ENCODE data around the gene MYOCD.
A peak's percentile ranks its signal among the peaks of the same experiment; 100 is the strongest.

The MYOCD gene

DNA sequence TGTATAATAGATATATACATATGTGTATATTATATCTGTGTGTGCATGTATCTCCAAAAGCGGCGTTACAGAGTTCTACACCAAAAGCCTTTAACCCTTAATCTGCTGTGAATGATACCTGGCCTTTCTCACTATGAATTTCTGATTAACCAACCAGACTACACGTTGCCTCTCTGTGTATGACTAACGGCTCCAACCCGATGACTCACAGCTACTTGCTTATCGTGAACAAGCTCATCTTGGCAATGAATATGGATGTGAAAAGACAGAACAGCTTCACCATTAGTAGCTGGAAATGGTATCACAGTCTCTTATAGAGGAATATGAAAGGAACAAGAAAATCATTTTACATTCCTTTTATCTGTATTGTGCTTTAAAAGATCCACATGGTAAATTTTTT is 99.9 kb downstream of the MYOCD start:
- ATAC-seq, result no peak

DNA sequence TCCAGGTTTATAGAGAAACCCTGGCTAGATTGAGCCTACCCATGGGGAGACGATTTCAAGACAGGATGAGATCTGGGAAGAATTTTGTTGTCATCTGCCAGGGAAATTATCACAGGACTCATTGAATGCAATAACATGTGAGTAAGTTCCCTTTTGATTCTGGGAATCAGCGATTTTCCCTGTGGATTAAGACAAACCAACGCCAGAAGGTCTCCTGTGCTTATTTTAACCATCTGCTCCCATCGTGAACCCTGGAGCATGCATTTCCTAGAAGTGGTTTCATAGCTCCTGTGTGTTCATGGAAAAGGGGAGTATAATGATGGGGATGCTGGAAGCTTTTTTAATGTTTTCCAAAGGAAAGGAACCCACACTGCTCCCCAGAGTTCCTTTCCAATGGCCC is 102.6 kb downstream of the MYOCD start:
- ATAC-seq, result no peak

DNA sequence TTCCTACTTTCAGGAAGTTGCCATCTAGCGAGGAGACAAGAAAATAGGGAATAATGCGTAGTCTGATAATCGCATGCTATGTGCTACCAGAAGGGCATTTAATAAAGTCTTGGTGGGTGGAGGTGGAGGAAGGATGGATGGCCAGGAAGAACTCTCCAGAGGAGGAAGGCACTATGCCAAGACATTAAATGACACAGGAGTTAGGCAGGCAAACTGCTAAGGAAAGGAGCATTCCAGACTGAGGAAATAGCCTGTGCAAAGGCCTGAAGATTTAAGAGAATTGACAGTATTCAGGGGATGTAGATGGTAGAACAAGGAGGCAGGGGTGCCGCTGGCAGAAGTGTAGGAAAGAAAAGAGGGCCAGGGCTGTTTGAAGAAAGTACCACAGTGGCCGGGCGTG is 104.3 kb downstream of the MYOCD start:
- no peak for ATAC-seq

DNA sequence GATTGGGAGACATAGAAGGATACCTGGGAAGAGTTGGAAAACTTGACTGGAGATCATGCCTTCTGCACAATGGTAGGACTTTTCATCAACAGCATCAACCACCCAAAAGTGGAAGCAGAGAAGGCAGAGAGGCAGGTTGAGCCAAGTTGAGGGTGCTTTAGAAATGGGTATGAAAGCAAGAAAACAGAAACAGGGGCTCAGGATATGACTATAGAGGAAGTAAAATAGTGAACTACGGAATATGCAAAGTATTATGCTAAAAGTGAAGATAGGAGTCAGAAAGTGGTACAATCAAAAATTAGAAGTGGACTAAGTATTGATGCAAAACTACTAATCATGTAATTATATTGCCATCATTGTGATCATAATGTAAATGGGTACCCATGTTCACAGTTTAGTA is 107.5 kb downstream of the MYOCD start:
- no peak for ATAC-seq

DNA sequence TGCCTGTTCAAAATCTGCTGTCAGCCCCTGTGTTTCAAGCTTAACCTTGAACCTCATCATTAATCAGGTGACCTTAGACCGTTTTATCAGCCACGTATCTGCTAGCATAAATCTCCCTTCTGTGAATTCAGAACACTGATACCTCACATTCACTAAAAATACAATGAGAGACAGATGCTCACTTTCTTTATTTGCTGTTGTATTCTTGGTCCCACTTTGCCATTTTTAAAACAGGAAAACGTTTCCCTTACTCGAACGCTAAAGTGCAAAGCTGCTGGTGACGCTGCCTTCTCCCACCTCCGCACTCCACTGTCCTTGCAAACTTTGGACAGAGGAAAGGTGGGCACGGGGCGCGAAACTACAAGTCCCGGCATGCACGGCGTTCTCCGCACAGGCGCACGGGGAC is 123.4 kb downstream of the MYOCD start:
- peak in 1 of 2 donors; percentile 30 for ATAC-seq

DNA sequence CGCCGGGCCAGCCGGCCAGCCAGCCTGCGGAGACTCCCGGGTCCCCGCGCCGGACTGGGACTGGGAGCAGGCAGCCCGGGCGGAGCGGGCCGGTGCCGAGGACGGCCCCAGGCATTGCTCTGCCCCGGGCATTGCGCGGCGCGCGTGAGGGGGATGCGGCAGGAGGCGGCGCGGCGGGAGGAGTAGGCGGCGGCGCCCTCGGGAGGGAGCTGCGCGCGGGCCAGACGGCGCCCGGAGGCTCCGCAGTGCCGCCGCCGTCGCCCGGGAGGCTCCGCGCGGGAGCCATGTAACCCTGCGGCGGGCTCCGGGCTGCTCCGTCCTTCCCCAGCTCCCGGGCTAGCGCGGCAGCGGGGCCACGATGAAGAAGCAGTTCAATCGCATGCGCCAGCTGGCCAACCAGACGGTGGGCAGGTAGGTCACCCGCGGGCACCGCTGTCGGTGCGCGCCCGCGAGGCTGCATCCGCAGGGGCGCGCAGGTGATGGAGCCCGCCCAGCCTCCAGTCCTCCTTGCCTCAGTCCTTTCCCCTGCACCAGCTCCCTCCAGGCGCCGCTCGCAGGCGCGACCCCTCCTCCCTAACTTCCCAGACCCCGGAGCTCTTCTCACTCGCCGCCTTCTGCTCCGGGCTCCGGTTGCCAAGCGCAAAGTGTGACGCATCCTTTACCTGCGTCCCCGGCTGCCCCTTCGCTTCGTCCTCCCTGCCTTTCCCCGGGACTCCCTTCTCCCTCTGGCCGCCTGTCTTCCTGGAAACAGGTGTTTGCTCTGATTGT is 124.0 kb downstream of the MYOCD start, which contains the start of gene ARHGAP44:
ARHGAP44 (plus strand) TSS at position 18 of the 768 bp plus-strand sequence; CDS start at position 359, 341 bp downstream.
- peak; percentile 21 to 30 for ATAC-seq

DNA sequence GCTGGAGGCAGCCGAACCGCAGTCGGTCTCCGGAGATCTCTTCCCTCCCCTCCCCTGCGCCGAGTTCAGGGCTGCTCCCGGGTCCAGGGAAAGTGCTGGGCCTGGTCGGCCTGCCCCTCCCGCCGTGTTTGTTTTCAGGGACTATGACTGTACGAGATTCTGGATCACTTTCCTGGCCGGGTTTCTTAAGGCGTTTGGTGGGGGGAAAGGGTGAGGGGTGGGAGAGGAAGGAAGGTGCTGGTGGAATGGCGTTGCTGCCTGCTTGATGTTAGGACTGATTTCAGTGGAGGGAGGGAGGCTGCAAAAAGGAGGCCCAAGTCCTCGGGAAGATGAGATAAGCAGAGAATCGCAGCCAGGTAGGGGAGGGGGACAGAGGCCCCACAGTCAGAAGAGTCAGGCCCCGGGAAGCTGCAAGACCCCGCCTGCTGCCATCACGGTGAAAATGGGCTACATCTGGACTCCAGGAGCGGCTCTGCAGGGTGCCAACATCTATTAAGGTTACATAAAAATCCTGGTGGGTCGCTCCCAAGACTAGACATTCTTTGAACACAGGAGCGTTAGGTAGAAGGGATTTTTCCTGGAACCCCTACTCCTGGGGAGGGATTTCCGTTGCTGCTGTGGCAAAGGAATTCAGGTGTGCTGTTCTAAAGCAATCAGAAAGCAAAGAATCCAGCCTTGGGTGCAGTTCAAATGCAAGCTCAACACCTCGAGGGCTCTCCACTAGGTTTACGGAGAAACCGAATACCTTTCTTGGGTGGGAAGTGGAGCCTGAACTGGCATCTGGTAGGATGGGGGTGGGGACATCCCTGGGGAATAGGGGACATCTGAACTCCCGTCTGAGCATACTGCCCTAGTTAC is 124.8 kb downstream of the MYOCD start:
- ATAC-seq, result no peak

DNA sequence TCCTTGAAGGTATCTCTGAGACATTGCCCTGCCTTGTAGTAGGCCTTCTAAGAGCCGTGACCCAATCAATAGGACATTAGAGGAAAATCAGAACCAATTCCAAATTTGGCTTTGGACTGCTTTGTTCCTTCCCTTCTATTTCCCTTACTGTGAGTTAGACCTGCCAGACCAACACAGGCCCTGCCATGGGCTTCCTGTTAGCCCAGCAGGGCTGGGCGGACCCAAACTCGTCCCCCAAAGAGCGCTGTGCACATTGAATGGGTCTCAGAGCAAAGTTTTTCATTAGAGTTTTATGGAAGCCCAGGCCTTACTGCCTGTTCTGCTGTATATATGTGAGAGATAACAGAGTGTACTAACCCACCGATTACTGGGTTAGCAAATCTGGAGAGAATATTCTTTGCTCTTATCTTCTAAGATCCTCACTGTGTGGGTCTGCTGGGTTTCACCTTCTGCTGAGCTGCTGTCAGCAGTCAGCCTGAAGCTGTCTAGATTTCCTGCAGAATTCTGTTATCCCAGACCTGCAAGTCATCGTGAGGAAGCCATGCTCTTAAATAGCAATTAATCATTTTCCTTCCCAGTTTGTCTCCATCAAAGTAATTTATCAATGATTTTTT is 129.3 kb downstream of the MYOCD start:
- ATAC-seq, result no peak

DNA sequence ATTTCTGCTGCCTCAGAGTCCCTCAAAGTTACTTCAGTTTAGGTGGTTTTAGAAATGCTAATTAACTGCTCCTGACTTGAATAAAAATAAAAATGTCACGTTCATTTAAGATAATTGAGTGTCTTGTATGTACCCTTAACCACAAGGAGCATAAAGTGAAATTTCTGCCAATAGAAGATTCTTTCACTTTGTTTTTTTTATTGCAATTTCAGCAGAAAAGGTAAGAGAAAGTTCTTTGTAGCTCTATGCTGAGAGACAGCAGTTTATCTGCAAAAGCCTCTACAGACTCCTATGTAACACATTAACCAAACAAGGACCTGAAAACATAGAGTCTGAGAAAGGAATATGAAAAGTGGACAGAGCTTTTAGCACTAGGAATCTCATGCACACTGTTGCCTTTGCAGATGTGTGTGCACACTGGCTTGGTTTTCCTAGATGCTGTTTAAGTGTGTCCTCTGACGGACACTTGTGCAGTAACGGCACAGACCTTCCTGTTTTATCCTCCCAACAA is 135.2 kb downstream of the MYOCD start:
- no peak for ATAC-seq

DNA sequence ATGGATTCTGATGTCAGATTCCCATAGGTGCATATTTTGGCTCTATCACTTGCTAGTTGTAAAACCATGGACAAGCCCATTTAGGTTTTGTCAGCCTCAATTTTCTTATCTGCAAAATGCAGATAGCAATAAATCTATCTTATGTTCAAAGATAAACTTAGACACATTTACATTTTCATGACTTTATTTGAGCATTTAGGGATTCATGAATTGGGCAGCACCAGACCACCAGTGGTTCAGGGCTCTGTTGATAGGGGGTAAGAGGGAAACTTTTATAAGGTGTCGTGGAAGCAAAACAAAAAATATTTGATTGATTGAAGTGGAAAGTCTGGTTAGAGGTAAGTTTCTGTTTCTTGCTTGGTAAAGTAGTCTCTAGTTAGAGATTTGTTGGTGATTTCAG is 140.9 kb downstream of the MYOCD start:
- ATAC-seq, result no peak

DNA sequence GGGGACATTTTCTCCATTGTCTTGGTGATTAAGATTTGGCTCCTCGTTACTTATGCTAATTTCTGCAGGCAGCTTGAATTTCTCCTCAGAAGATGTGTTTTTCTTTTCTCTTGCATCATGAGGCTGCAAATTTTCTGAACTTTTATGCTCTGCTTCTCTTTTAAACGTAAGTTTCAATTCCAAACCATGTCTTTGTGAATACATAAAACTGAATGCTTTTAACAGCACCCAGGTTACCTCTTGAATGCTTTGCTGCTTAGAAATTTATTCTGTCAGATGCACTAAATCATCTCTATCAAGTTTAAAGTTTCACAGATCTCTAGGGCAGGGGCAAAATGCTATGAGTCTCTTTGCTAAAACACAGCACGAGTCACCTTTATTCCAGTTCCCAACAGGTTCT is 143.0 kb downstream of the MYOCD start:
- no peak for ATAC-seq

DNA sequence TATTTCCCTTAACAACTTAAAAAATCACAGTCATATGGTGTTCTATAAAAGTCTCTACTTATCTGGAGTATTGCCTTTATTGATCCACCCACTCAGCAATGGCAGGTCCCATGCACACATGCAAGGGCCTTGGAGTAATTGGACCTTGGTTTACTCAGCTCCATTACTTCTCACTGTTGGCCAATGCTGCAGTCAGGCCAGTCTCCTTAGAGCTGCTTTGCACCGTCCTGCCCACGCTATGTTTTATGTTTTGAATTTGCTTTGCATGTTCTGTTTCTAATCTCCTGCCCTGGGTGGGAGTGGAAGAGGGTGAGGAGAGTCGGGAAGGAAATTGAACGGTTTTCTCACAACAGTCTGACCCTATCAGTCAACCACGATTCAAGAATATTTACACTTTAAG is 147.2 kb downstream of the MYOCD start:
- no peak for ATAC-seq

DNA sequence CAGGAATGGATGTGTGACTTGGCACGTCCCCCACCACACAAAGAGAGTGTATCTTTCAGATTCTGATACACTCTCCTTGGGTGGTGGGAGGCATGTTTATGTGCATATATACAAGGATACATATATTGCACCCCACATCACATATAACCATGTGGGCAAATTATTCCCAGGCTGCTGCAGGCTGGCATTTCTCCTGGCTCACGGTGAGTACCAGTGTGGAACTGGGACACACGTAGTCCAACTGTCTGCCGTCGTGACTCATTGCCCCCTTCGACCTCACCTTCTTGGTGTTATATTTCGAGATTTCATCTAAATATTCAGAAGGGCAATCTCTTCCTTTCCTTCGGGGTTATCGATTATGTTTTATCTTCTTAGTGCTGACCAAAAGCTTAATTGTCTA is 148.0 kb downstream of the MYOCD start:
- no peak for ATAC-seq

DNA sequence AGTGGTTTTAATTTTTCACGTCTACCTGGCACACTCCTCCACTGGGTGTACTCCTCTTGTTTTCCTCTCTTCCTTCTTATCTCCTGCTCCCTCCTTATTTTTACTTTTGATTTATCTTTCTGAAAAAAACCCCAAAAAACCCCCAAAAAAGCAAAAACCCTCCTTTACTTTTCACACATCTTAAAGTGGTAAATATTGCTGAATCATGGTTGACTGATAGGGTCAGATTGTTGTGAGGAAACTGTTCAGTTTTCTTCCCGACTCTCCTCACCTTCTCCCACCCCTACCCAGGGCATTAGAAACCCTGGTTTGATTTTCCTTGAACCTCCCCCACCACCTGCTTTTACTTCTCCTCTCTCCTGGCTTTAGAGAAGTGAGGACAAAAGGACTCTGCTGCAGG is 149.0 kb downstream of the MYOCD start:
- no peak for ATAC-seq

DNA sequence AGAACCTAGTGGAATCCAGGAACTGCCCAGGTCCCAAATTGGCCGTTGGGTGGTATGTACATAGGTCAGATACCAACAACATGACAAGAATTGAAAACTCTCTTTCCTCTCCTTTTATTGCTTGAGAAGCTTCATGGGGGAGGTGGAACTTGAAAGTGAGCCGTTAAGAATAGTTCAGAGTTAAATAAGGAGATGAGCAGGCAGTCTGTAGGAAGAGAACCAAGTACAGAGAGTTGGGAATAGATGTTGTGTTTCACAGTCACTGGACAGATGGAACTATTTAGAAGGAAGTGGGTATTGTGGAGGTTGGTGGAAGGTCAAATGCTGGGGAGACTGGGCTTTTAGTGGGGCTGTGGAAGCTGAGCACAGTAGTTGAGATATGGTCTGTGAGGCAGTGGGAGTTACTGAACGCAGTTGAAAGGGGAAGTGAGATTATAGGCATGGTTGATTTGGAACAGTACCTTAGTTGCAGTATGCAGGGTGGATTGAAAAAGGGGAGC is 150.0 kb downstream of the MYOCD start:
- peak in 1 of 2 donors; percentile 33 for ATAC-seq
